HepG2 (cell line): ENCODE data around the gene COL5A1. TPM values are rescaled to one million over a fixed set of nuclear protein-coding genes. Genes with fewer than 3 reads are reported as not detected.

ENCODE experiments used
- ATAC-seq: fragments of 200-7000 bp; cut with Tn5 transposase; 3 replicates; pipeline ENCODE4 v1.9.1; 2020; ENCODE audit warnings: mild to moderate bottlenecking, moderate library complexity
- BruUV-seq: library from RNA; stranded (reverse); fragments of 400-500 nt; replicated peaks from 2 replicates; lab custom pipeline; 2021; lab: Mats Ljungman, UMichigan
- CTCF ChIA-PET: fragments of 300-600 bp; formaldehyde crosslinking; extraction: SDS; loops from one replicate; lab custom pipeline; 2021; ENCODE audit warnings: low total read pairs, inconsistent platforms, low intra/inter-chr PET ratio; lab: Yijun Ruan, JAX
- POLR2A ChIA-PET: fragments of 350-600 bp; sonication (Branson Sonifier 250); formaldehyde crosslinking; loops from one replicate; lab custom pipeline; 2020; ENCODE audit warnings: antibody characterized with exemption, inconsistent platforms; lab: Yijun Ruan, JAX
- DNase-seq: peaks from one replicate; pipeline ENCODE4 v3.0.0-alpha.2; 2015; ENCODE audit warnings: low spot score
- FAIRE-seq: peaks from 3 replicates; lab custom pipeline; 2011; peaks lifted over from hg19 to GRCh38; lab: Jason Lieb, UNC
- H2AFZ ChIP-seq: one replicate; pipeline ENCODE4 v1.6.1; 2011; ENCODE audit warnings: low read length, inconsistent platforms
- H3K27ac ChIP-seq: fragments of 300-600 bp; 3 replicates; pipeline ENCODE4 v1.8.0; 2011; ENCODE audit warnings: mixed run types, mild to moderate bottlenecking, mixed read lengths, low read length, inconsistent platforms; ENCODE audit not compliant: insufficient read depth; ENCODE audit errors: extremely low read length
- H3K27me3 ChIP-seq, 2 experiments: fragments of 200-600 bp in 1 of 2; 2 replicates in 1 of 2; 3 replicates in 1 of 2; pipeline versions ENCODE4 v1.6.0 to v1.8.0; 2011; ENCODE audit warnings: low read length in 2 of 2, mild to moderate bottlenecking in 2 of 2, moderate library complexity in 2 of 2, inconsistent platforms in 1 of 2; ENCODE audit not compliant: insufficient read depth in 2 of 2, control insufficient read depth in 1 of 2
- H3K36me3 ChIP-seq, 2 experiments: fragments of 200-600 bp in 1 of 2; replicated peaks in 1 of 2; 2 replicates in 1 of 2; 3 replicates in 1 of 2; pipeline versions ENCODE4 v1.5.1 to v1.8.0; 2011; ENCODE audit warnings: low read length in 2 of 2, inconsistent platforms in 1 of 2; ENCODE audit not compliant: insufficient read depth in 2 of 2, control insufficient read depth in 1 of 2
- H3K4me1 ChIP-seq: 2 replicates; pipeline ENCODE4 v1.5.1; 2012; ENCODE audit warnings: low read length, inconsistent platforms; ENCODE audit not compliant: insufficient read depth
- H3K4me2 ChIP-seq: 2 replicates; pipeline ENCODE4 v1.6.0; 2011; ENCODE audit warnings: low read depth, low read length, inconsistent platforms
- H3K4me3 ChIP-seq, 3 experiments: fragments of 200-600 bp in 1 of 3; sonication (generic), shearing (Covaris generic) in 1 of 3; replicated peaks in 1 of 3; 2 replicates each; pipeline ENCODE4 v1.5.1; 2011 to 2016; ENCODE audit warnings: low read length in 3 of 3, inconsistent platforms in 2 of 3, low read depth in 2 of 3, mild to moderate bottlenecking in 2 of 3, control low read depth in 1 of 3, mixed read lengths in 1 of 3; ENCODE audit not compliant: insufficient read depth in 1 of 3
- H3K79me2 ChIP-seq: one replicate; pipeline ENCODE4 v1.6.1; 2011; ENCODE audit warnings: low read length, inconsistent platforms; ENCODE audit not compliant: insufficient read depth
- H3K9ac ChIP-seq: 2 replicates; pipeline ENCODE4 v1.6.0; 2011; ENCODE audit warnings: mild to moderate bottlenecking, low read depth, low read length, inconsistent platforms; ENCODE audit not compliant: insufficient read depth
- H3K9me3 ChIP-seq: 2 replicates; pipeline ENCODE4 v1.5.1; 2012; ENCODE audit warnings: mild to moderate bottlenecking, low read length
- H4K20me1 ChIP-seq: 2 replicates; pipeline ENCODE4 v1.6.0; 2011; ENCODE audit warnings: inconsistent platforms, mild to moderate bottlenecking, low read length, moderate library complexity; ENCODE audit not compliant: insufficient read depth
- MNT ChIP-seq: fragments of 450-650 bp; IDR thresholded peaks from 2 replicates; pipeline ENCODE4 v1.6.1; 2016
- SRSF4 ChIP-seq: fragments of 200-400 bp; formaldehyde crosslinking; IDR thresholded peaks from one replicate; pipeline ENCODE4 v1.6.1; 2018; ENCODE audit warnings: mild to moderate bottlenecking, low read depth, low read length, moderate library complexity; ENCODE audit not compliant: poor library complexity, severe bottlenecking
- TIGD3 ChIP-seq: sonication (generic); formaldehyde crosslinking; IDR thresholded peaks from 2 replicates; pipeline ENCODE4 v1.5.1; 2020; ENCODE audit warnings: mild to moderate bottlenecking, missing genetic modification reagents, borderline replicate concordance
- ZBTB7B ChIP-seq: sonication (generic); formaldehyde crosslinking; IDR thresholded peaks from 2 replicates; pipeline ENCODE4 v1.4.0; 2020; ENCODE audit warnings: missing genetic modification reagents
- ZMAT3 ChIP-seq: sonication (generic); formaldehyde crosslinking; conservative IDR thresholded peaks from 2 replicates; pipeline ENCODE4 v1.7.0; 2021; ENCODE audit warnings: missing genetic modification reagents
- ZNF703 ChIP-seq: sonication (generic); formaldehyde crosslinking; IDR thresholded peaks from 2 replicates; pipeline ENCODE4 v1.5.1; 2020; ENCODE audit warnings: missing genetic modification reagents, mild to moderate bottlenecking, moderate library complexity, borderline replicate concordance
- ZNF749 ChIP-seq: sonication (generic); formaldehyde crosslinking; IDR thresholded peaks from 2 replicates; pipeline ENCODE4 v1.8.0; 2022; ENCODE audit warnings: mild to moderate bottlenecking, missing genetic modification reagents, moderate library complexity, borderline replicate concordance
- WGBS: methylation state at CpG from one replicate; pipeline ENCODE4 v1.1.6; 2017; ENCODE audit warnings: low lambda C conversion rate; 5-methylcytosine and 5-hydroxymethylcytosine counted together
- in situ Hi-C: cut with HindIII; loops from 2 replicates; pipeline ENCODE4 v1.10.0; 2017; ENCODE audit warnings: low pct_unique_long_range_greater_than_20kb; ENCODE audit not compliant: extremely low pct_ligation_motif_present
- intact Hi-C: fragments of 100-400 bp; cut with micrococcal nuclease; formaldehyde crosslinking; loops from one replicate; pipeline ENCODE4 v1.10.0; 2022; ENCODE audit not compliant: unreplicated experiment
- polyA plus RNA-seq, 8 experiments: library from polyadenylated mRNA; depleted of rRNA in 3 of 8; stranded (reverse) in 7 of 8; unstranded in 1 of 8; fragments of >200 nt; fragmentation: Illumina TruSeq in 4 of 8; extraction: Trizol in 4 of 8; gene quantifications; 2 replicates each; pipeline versions ENCODE4 v1.2.1 to v1.2.3, GENCODE V29; 2011 to 2016; ENCODE audit warnings: low read depth in 4 of 8, missing spikeins in 1 of 8, mixed read lengths in 1 of 8; ENCODE audit not compliant: insufficient read depth in 1 of 8
- total RNA-seq, 5 experiments: library from RNA; depleted of rRNA; stranded (reverse); fragments of >200 nt; fragmentation: Illumina TruSeq; extraction: Trizol; gene quantifications; 2 replicates each; pipeline ENCODE4 v1.2.3, GENCODE V29; 2016; ENCODE audit warnings: low read depth in 1 of 5

COL5A1 gene
- total and polyA plus RNA-seq, 2 of the 13 experiments (the other 11 are each of a cell fraction or from before 2014, with no cell fraction given): not detected

DNA sequence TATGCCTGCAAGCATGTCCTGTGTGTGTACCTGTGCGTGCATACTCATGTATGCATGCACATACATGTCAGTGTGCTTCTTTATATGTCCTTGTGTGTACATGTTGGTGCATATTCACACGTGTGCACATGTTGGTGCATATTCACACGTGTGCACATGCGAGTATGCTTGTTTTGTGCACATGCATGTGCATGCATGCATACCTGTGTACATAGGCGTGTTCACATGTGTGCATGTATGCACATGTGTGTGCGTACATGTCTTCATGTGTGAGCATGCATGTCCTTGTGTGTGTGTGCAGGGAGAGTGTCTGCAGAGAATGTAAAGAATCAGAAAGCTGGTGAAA, 166.8 kb downstream of the COL5A1 start:
- no peak for ATAC-seq

GRCh38 chr9:134809292-134809691, 167.7 kb downstream of the COL5A1 start:
- H3K79me2 ChIP-seq: no peaks in the 10 kb centered on the region
- no TSS peak for BruUV-seq
- H3K27ac ChIP-seq: no peak overlapping the region
- no peaks in the 10 kb centered on the region for H3K4me1 ChIP-seq
- H3K9ac ChIP-seq: no peak overlapping the region
- DNase-seq (no peak), FAIRE-seq (no peak)
- no peaks in the 10 kb centered on the region for H3K36me3 ChIP-seq
- TF ChIP-seq TIGD3 (CRISPR knock-in tag): no peak
- no peak for TF ChIP-seq ZBTB7B
- TF ChIP-seq SRSF4: no peak
- no peak for TF ChIP-seq ZNF703 (CRISPR knock-in tag)
- no peak for TF ChIP-seq ZNF749 (CRISPR knock-in tag)
- TF ChIP-seq, all 625 proteins: peak for 0
- Histone ChIP-seq H3K9me3 (no peaks in the 10 kb centered on the region), H3K27me3 (peaks cover 4 to 56% of the 10 kb centered on the region in 2 experiments; a peak in 3 of 5 replicates), H3K4me2 (no peak overlapping the region), H4K20me1 (no peaks in the 10 kb centered on the region), H2AFZ (no peak overlapping the region), H3K4me3 (no peak overlapping the region)
- no peak for ATAC-seq
- intact Hi-C loops: no loop called here
- ChIA-PET POLR2A (no interaction called here), CTCF (no interaction called here)
- in situ Hi-C loops: no loop called here
- WGBS: 47% methylated on average over 14 of the region's 15 CpGs

More for the DNA sequence above, 166.8 kb downstream of the COL5A1 start:
- Histone ChIP-seq H3K36me3 (no peaks in the 10 kb centered on the region), H3K9ac (no peak overlapping the region), H3K79me2 (no peaks in the 10 kb centered on the region), H3K4me1 (no peaks in the 10 kb centered on the region), H3K27ac (no peak overlapping the region)
- DNase-seq (no peak), FAIRE-seq (no peak)
- CTCF ChIA-PET: no interaction called here
- in situ Hi-C loops: no loop called here
- TF ChIP-seq ZMAT3 (CRISPR knock-in tag) (no peak), MNT (peak; percentile 98)
- TF ChIP-seq, all 625 proteins: peak for 1
- Histone ChIP-seq H4K20me1 (no peaks in the 10 kb centered on the region), H3K4me2 (no peak overlapping the region), H3K27me3 (peaks cover 4 to 52% of the 10 kb centered on the region in 2 experiments; a peak in 4 of 5 replicates), H2AFZ (no peak overlapping the region), H3K4me3 (no peak overlapping the region), H3K9me3 (no peaks in the 10 kb centered on the region)
- POLR2A ChIA-PET: no interaction called here
- no TSS peak for BruUV-seq
- intact Hi-C loops: no loop called here
- 3% methylated on average over 6 of the region's 6 CpGs for WGBS
